Stimulated activated CD8-positive, alpha-beta memory T cell treated with anti-CD3 and anti-CD28 coated beads, Interleukin-4, amount 100 ng/mL, for 1 hour (primary cell): ENCODE measurements around the gene SND1.
"Not testable (repeated sequence)": the region's sequence is repeated elsewhere in the genome, so short reads cannot be mapped to it uniquely, and the experiment has no call there.

Source experiments
- DNase-seq, 2 donors: peaks; one replicate each; pipeline ENCODE4 v3.0.0-alpha.2; 2020; ENCODE audit warnings: low read depth in 2 of 2, low spot score in 1 of 2

SND1 gene

GRCh38 chr7:127824682-127825081, 172.7 kb downstream of the SND1 start:
- no peak for DNase-seq

GRCh38 chr7:127828843-127829500, 177.0 kb downstream of the SND1 start:
- DNase-seq, result no peak

- no peak for DNase-seq
Measured at GRCh38 chr7:127831318-127832219, 179.6 kb downstream of the SND1 start.

GRCh38 chr7:127832592-127832991, 180.6 kb downstream of the SND1 start:
- no peak for DNase-seq

- no peak for DNase-seq
Measured at GRCh38 chr7:127833641-127834040, 181.6 kb downstream of the SND1 start.

- no peak for DNase-seq
Measured at GRCh38 chr7:127835679-127836078, 183.7 kb downstream of the SND1 start.

GRCh38 chr7:127837816-127838410, 185.9 kb downstream of the SND1 start:
- not testable (repeated sequence) for DNase-seq

GRCh38 chr7:127838816-127839415, 186.9 kb downstream of the SND1 start:
- DNase-seq, result no peak

GRCh38 chr7:127840226-127840951, 188.4 kb downstream of the SND1 start:
- no peak for DNase-seq

GRCh38 chr7:127844165-127844564, 192.2 kb downstream of the SND1 start:
- no peak for DNase-seq

- DNase-seq, result no peak
Measured at GRCh38 chr7:127844707-127845331, 192.8 kb downstream of the SND1 start.

GRCh38 chr7:127845522-127846214, 193.7 kb downstream of the SND1 start:
- DNase-seq, result no peak

- no peak for DNase-seq
Measured at GRCh38 chr7:127847641-127848040, 195.6 kb downstream of the SND1 start.

- DNase-seq, result no peak
Measured at GRCh38 chr7:127848241-127848640, 196.2 kb downstream of the SND1 start.

GRCh38 chr7:127850195-127850594, 198.2 kb downstream of the SND1 start:
- no peak for DNase-seq

- DNase-seq, result no peak
Measured at GRCh38 chr7:127854383-127854782, 202.4 kb downstream of the SND1 start.

GRCh38 chr7:127857464-127857841, 205.5 kb downstream of the SND1 start:
- DNase-seq, result no peak

- DNase-seq, result no peak
Measured at GRCh38 chr7:127858091-127858914, 206.3 kb downstream of the SND1 start.

- no peak for DNase-seq
Measured at GRCh38 chr7:127858915-127859189, 206.9 kb downstream of the SND1 start.
